ENCODE measurements around the gene MED13L.
"Not testable (repeated sequence)": the region's sequence is repeated elsewhere in the genome, so short reads cannot be mapped to it uniquely, and the experiment has no call there.

The MED13L gene

DNA sequence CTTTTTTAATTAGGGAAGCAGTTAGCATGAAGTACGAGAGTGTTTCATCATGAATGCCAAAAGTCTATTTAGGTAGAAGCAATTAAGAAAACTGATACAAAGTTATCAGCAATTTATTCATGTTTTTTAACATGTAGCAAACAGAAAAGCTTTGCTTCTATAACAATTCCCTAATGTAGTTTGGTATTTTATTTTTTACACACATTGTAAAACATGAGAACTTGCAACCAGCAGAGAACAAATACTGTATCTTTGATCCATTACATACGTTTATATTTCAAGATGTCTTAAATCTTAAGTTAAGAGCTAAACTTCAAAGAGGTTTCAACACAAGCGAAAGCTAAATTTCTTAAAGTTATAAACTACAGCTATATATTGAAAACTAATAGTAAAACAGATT is 39.3 kb downstream of the MED13L start:
- DNase-seq (ENCODE audit: low spot score), result no peak
- TF ChIP-seq, protein P1, sequence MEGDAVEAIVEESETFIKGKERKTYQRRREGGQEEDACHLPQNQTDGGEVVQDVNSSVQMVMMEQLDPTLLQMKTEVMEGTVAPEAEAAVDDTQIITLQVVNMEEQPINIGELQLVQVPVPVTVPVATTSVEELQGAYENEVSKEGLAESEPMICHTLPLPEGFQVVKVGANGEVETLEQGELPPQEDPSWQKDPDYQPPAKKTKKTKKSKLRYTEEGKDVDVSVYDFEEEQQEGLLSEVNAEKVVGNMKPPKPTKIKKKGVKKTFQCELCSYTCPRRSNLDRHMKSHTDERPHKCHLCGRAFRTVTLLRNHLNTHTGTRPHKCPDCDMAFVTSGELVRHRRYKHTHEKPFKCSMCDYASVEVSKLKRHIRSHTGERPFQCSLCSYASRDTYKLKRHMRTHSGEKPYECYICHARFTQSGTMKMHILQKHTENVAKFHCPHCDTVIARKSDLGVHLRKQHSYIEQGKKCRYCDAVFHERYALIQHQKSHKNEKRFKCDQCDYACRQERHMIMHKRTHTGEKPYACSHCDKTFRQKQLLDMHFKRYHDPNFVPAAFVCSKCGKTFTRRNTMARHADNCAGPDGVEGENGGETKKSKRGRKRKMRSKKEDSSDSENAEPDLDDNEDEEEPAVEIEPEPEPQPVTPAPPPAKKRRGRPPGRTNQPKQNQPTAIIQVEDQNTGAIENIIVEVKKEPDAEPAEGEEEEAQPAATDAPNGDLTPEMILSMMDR (IDR thresholded peaks at IDR 0.05; ENCODE audit: extremely low read depth, missing control alignments), result no peak

DNA sequence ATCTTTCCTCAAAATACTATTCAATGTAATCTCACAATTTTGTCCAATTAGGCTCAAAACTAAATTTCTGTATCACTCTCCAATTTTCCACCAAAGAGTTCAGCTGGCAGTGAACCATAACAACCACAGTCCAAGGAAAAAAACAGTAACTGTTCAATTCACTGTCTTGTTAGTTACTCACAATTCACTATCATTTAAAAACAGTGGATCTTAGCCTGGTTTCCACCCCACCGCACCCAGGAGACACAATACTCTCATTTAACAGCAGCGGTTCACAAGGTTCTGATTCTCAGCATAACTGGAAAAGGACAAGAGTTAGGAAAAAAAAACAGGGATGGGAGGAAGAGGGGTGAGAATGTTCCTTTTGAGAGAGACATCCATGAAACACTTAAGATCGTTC is 40.5 kb downstream of the MED13L start:
- DNase-seq (ENCODE audit: low spot score), result no peak
- TF ChIP-seq, protein P1 (IDR thresholded peaks at IDR 0.05; ENCODE audit: extremely low read depth, missing control alignments), result no peak

- peak; percentile 49 for DNase-seq (ENCODE audit: low spot score)
- TF ChIP-seq, protein P1 (IDR thresholded peaks at IDR 0.05; ENCODE audit: extremely low read depth, missing control alignments), result peak; percentile 60
Measured at GRCh38 chr12:116236148-116236731, 41.3 kb downstream of the MED13L start.

- DNase-seq (ENCODE audit: low spot score), result not testable (repeated sequence)
Measured at GRCh38 chr12:116234148-116234547, 43.3 kb downstream of the MED13L start.

DNA sequence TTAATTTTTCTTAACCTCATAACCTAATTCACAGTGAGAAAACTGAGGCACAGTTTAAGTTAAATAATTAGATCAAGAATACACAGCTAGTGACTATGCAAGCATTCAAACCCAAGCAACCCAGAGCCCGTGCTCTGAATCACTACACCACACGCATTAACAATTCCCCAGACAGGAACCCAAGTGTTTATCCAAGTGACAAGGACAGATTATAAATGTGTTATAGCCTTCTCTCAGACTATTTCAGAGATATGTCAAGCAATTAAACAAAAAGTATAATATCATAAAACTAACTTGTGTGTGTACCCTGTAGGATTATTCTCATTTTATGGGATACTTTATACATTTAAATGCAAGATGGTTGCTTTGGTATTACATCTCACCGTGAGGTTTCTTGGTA is 43.8 kb downstream of the MED13L start:
- no peak for DNase-seq (ENCODE audit: low spot score)
- TF ChIP-seq, protein P1 (IDR thresholded peaks at IDR 0.05; ENCODE audit: extremely low read depth, missing control alignments), result no peak

GRCh38 chr12:116227811-116228210 is 49.7 kb downstream of the MED13L start:
- no peak for DNase-seq (ENCODE audit: low spot score)

GRCh38 chr12:116226026-116226425 is 51.5 kb downstream of the MED13L start:
- TF ChIP-seq, protein P1 (IDR thresholded peaks at IDR 0.05; ENCODE audit: extremely low read depth, missing control alignments), result no peak
- DNase-seq (ENCODE audit: low spot score), result no peak

More at GRCh38 chr12:116227811-116228210, 49.7 kb downstream of the MED13L start:
- TF ChIP-seq, protein P1 (IDR thresholded peaks at IDR 0.05; ENCODE audit: extremely low read depth, missing control alignments), result no peak

DNA sequence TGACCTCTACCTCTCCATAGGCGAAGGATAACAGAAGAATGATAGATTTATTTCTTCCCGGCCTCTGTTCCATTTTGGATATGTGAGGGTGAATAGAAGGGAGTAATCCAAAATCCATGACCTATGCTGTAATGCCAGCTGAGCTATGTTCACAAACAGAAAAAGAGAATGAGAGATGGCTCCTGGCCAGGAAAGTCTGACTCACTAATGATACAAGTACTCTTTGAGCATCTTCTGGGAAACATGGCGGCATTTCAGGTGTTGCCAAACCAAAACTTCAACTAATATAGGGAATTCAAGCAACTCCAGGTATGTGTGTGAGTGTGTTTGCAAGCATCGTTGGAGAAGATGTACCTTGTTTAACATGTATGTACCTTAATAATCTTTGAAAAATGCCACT is 55.1 kb downstream of the MED13L start:
- TF ChIP-seq, protein P1 (IDR thresholded peaks at IDR 0.05; ENCODE audit: extremely low read depth, missing control alignments), result no peak
- DNase-seq (ENCODE audit: low spot score), result no peak

Measured in GM20000 (cell line).